ENCODE measurements around the gene SMTN.

The SMTN gene

GRCh38 chr22:31143537-31143936 lies 62.4 kb downstream of the SMTN start:
- Histone ChIP-seq H3K9ac (ENCODE audit: low read length) (no peak overlapping the region), H3K27me3 (ENCODE audit: control insufficient read depth, insufficient read depth, low read length) (no peaks in the 10 kb centered on the region), H3K36me3 (ENCODE audit: control insufficient read depth, insufficient read depth, low read length) (no peaks in the 10 kb centered on the region)

GRCh38 chr22:31144223-31144622 lies 63.1 kb downstream of the SMTN start:
- Histone ChIP-seq H3K4me3 (ENCODE audit: low read length) (no peak overlapping the region), H3K9ac (ENCODE audit: low read length) (no peak overlapping the region), H3K4me1 (ENCODE audit: control insufficient read depth, insufficient read depth, low read length) (peaks cover 22% of the 10 kb centered on the region), H3K36me3 (ENCODE audit: control insufficient read depth, insufficient read depth, low read length) (no peaks in the 10 kb centered on the region), H3K27me3 (ENCODE audit: control insufficient read depth, insufficient read depth, low read length) (no peaks in the 10 kb centered on the region), H3K9me3 (ENCODE audit: control insufficient read depth, low read length) (no peaks in the 10 kb centered on the region)

More at GRCh38 chr22:31143537-31143936, 62.4 kb downstream of the SMTN start:
- Histone ChIP-seq H3K9me3 (ENCODE audit: control insufficient read depth, low read length) (no peaks in the 10 kb centered on the region), H3K4me3 (ENCODE audit: low read length) (no peak overlapping the region), H3K4me1 (ENCODE audit: control insufficient read depth, insufficient read depth, low read length) (peaks cover 20% of the 10 kb centered on the region)

- H3K36me3 ChIP-seq (ENCODE audit: control insufficient read depth, insufficient read depth, low read length) = no peaks in the 10 kb centered on the region
- H3K4me3 ChIP-seq (ENCODE audit: low read length) = no peak overlapping the region
- no peaks in the 10 kb centered on the region for H3K27me3 ChIP-seq (ENCODE audit: control insufficient read depth, insufficient read depth, low read length)
- peaks cover 8% of the 10 kb centered on the region for H3K4me1 ChIP-seq (ENCODE audit: control insufficient read depth, insufficient read depth, low read length)
- no peak overlapping the region for H3K9ac ChIP-seq (ENCODE audit: low read length)
- no peaks in the 10 kb centered on the region for H3K9me3 ChIP-seq (ENCODE audit: control insufficient read depth, low read length)
Measured at GRCh38 chr22:31148488-31148887, 67.4 kb downstream of the SMTN start.

GRCh38 chr22:31148953-31149627 lies 68.0 kb downstream of the SMTN start:
- H3K27me3 ChIP-seq (ENCODE audit: control insufficient read depth, insufficient read depth, low read length) = no peaks in the 10 kb centered on the region
- H3K9me3 ChIP-seq (ENCODE audit: control insufficient read depth, low read length) = no peaks in the 10 kb centered on the region
- peaks cover 8% of the 10 kb centered on the region for H3K4me1 ChIP-seq (ENCODE audit: control insufficient read depth, insufficient read depth, low read length)
- H3K4me3 ChIP-seq (ENCODE audit: low read length) = no peak overlapping the region
- no peak overlapping the region for H3K9ac ChIP-seq (ENCODE audit: low read length)
- no peaks in the 10 kb centered on the region for H3K36me3 ChIP-seq (ENCODE audit: control insufficient read depth, insufficient read depth, low read length)

GRCh38 chr22:31150615-31151014 lies 69.5 kb downstream of the SMTN start:
- H3K9me3 ChIP-seq (ENCODE audit: control insufficient read depth, low read length) = no peaks in the 10 kb centered on the region
- no peaks in the 10 kb centered on the region for H3K27me3 ChIP-seq (ENCODE audit: control insufficient read depth, insufficient read depth, low read length)

GRCh38 chr22:31151872-31152271 lies 70.8 kb downstream of the SMTN start:
- Histone ChIP-seq H3K27me3 (ENCODE audit: control insufficient read depth, insufficient read depth, low read length) (no peaks in the 10 kb centered on the region), H3K4me3 (ENCODE audit: low read length) (no peak overlapping the region), H3K36me3 (ENCODE audit: control insufficient read depth, insufficient read depth, low read length) (no peaks in the 10 kb centered on the region), H3K4me1 (ENCODE audit: control insufficient read depth, insufficient read depth, low read length) (peaks cover 13% of the 10 kb centered on the region), H3K9me3 (ENCODE audit: control insufficient read depth, low read length) (no peaks in the 10 kb centered on the region), H3K9ac (ENCODE audit: low read length) (no peak overlapping the region)

More at GRCh38 chr22:31150615-31151014, 69.5 kb downstream of the SMTN start:
- Histone ChIP-seq H3K36me3 (ENCODE audit: control insufficient read depth, insufficient read depth, low read length) (no peaks in the 10 kb centered on the region), H3K9ac (ENCODE audit: low read length) (no peak overlapping the region), H3K4me1 (ENCODE audit: control insufficient read depth, insufficient read depth, low read length) (peaks cover 8% of the 10 kb centered on the region), H3K4me3 (ENCODE audit: low read length) (no peak overlapping the region)

GRCh38 chr22:31153357-31153756 lies 72.2 kb downstream of the SMTN start:
- no peak overlapping the region for H3K4me3 ChIP-seq (ENCODE audit: low read length)
- H3K36me3 ChIP-seq (ENCODE audit: control insufficient read depth, insufficient read depth, low read length) = no peaks in the 10 kb centered on the region
- H3K4me1 ChIP-seq (ENCODE audit: control insufficient read depth, insufficient read depth, low read length) = peaks cover 13% of the 10 kb centered on the region
- no peaks in the 10 kb centered on the region for H3K27me3 ChIP-seq (ENCODE audit: control insufficient read depth, insufficient read depth, low read length)
- H3K9me3 ChIP-seq (ENCODE audit: control insufficient read depth, low read length) = no peaks in the 10 kb centered on the region
- no peak overlapping the region for H3K9ac ChIP-seq (ENCODE audit: low read length)
